NCI-H2171 (cell line): Measurements from ENCODE around the gene FIZ1.

Experiments used
- DNase-seq: peaks from one replicate; lab custom pipeline; 2025; lab: John Stamatoyannopoulos, UW

The FIZ1 gene

DNA sequence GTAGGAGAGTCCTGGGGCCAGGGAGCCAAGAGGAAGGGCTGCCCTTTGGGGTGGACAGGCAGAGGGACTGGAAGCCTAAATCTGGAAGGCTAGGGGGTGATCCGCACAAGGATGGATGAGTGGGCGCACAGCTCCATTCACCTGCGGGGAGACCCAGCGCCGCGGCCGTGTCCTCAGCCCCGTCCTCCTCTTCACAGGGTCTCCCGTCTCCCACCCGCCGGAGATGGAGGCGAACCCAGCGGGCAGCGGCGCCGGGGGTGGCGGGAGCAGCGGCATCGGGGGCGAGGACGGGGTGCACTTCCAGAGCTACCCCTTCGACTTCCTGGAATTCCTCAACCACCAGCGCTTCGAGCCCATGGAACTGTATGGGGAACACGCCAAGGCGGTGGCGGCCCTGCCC is 14.1 kb upstream of the FIZ1 start:
- DNase-seq: no peak

DNA sequence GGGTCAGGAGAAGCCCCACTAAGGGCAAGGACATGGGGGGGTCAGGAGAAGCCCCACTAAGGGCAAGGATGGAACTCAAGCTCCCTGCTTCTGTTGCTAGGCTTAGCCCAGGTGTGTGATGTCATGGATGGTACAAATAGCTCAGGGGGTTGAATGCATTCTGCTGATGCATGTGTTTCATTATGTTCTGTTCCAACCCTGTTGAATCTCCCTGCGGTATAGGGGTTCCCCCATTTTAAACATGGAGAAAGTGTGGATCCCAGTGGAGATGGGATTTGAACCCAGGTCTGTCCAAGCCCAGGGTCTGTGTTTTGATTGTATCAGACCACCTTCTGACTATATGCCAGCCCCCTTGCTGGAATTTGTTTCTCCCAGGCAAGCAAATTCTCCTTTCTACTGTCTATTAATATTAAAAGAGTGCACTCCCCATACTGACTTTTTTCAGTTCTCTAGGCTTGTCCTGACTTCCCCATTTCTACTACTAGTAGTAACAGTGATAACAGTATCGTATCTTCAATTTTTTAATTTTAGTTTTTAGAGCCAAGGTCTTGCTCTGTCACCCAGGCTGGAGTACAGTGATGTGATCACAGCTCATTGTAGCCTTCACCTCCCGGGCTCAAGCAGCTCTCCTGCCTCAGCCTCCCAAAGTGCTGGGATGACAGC is 12.8 kb upstream of the FIZ1 start:
- no peak for DNase-seq

DNA sequence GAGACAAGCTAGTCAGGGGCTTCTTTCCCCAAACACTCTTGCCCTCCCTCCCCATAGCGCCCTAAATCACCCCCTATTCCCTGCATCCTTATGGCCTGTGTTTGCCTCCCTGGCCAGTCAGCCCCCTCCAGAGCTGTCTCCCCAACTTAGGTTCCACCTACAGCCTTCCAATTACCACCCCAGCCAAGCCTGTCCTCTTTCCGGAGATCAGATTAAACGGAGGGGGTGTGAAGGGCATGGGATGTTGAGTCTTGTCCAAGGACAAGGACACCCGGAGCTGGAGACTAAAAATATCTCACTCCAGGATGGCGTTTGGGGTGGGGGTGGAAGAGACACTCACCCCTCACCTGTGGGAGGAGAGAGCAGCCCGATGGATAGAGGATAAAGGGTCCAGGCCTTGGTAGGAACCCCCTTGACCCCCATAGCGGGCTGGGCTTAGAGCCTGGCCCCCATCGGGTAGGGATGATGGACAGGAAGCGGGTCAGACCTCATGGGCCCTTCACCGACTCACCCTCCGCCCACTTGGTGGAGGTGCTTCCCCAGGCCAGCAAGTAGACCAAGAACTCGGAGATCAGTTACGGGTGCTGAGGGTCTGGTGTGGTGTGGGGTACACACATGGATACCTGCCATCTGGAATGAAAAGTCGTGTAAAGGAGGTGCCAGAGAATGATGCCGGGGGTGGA is 12.1 kb upstream of the FIZ1 start:
- no peak for DNase-seq

DNA sequence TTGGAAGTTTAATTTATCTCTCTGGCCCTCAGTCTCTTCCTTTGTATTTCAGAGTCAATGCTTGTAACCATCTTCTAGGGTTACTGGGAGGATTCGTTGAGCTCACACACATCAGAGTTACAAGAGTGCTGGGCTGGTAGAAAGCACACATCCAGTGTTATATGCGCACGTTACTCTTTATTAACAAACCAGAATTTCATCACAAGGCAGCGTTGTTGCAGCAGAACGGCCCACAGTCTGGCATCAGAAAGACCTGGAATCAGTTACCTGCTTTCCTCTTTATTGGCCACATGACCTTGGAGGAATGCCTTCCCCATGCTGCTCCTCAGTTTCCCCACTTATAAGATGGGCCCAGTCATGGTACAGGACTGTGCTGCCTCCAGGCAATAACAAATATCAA is 10.0 kb upstream of the FIZ1 start:
- no peak for DNase-seq

DNA sequence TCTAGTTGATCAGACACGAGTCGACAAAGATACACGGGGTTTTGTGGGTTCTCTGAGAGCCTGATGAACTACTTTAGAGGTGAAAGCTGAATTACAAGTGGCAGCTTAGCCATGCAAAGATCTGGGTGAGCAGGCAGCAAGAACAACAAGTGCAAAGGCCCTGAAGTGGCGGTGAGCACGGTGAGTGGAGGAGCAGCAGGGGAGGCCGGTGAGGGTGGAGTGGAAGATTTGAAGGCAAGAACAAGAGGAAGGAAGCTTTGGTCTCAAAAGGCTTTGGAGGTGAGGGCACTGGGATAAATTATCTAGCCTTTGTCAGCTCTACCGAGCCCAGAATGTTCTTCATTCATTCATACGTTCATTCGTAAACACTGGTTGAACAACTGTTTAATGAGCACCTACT is 7.5 kb upstream of the FIZ1 start:
- no peak for DNase-seq

DNA sequence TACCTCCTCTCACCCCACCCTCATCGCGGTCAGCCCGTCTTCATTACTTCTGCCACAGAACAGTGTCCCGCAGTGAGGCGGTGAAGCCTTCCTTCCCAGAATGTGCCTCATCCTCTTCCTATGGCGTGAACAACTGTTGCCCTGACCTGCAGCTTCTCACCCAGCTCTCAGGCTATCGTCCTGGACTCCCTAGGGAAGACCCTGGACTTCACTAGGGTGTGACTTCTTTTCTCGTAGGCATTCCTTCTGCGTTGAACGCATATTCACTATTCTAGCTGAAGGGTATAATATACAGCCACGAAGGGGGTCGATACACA is 7.1 kb upstream of the FIZ1 start:
- no peak for DNase-seq

DNA sequence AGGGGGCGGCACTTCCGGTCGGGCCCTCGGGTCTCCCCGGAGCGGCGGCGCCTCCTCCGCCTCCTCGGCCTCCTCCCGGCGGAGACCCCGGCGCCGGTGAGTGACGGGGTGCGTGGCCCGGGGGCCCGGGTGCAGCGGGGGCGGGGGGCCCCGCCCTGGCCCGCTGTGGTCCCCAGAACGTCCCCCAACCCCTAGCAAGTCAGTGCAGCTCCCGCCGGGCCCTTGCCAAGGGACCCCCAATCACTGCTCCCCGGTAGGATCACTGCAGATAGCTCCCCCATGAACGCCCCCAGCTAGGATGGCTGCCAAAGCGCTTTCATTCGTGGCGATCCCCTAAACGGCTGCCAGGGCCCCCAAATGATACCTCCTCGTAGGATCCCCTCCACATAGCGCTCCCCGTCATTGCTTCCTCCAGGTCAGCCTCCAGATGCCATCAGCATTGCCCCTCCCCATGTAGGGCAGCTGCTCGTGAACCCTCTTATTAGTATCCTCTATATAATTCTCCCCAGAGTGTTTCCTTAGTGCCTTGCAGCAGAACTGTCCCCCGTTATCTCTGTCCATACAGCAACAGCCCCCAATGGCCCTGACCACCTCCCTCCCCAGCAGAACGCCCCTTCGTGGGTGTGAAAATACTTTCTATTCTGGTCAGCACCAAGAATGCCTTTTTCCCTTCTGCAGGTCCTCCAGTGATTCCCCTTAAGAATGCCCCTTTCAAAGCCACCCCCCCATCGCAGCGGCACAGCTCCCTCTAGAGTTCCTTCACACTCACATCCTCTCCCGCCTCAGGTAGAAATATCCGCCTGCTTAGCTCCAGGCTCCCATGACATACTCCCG is 6.5 kb upstream of the FIZ1 start, which contains the start of gene ZNF865:
Gene ZNF865, plus strand, starts transcription at position 11 of the 834 bp plus-strand sequence. CDS start 7,972 bp downstream, outside the sequence.
- DNase-seq: peak; percentile 56

DNA sequence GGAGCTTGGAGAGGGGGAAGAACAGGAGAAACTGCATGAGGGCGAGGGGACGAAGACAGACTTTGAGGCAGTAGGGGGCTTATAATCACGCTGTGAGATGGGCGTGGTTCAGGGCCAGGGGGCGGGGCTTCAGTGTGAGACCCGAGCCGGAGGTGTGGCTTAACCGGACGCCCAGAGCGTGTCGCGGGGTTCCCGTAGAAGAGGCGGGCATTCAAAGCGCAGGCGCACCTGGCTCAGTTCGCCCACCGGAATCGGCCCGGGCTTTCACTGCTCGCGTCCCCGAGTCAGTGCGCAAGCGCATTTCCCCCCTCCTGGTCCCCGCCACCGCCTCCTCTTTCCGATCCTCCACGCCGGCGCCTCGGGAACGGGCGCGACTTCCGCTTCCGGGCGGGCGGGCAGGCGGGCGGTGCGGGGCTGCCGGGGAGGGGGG is 5.9 kb upstream of the FIZ1 start:
- peak; percentile 98 for DNase-seq

DNA sequence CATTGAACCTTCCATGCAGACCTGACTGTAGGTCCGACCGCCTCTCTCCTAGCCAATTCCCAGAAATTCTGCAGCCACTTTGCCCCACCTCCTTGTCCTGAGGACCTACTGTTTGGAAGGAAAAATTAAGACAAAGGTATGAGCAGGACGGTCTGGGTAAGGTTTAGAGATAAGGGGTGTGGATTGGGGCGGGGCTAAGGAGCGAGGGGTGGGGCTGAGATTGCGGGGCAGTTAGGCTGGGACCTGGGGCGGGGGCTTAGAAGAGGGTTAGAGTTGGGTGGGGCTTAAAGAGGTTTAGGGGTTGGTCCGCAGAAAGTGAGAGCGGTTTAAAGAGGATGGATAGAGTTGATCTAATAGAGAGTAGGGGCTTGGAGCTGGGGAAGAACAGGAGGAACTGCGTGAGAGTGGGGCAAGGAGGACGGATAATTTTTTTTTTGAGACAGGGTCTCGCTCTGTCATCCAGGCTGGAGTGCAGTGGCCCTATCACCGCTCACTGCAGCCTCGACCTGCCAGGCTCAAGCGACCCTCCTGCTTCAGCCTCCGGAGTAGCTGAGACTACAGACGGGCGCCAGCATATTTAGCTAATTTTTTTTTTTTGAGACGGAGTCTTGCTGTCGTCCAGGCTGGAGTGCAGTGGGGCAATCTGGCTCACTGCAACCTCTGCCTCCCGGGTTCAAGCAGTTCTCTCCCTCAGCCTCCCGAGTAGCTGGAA is 4.4 kb upstream of the FIZ1 start:
- no peak for DNase-seq

DNA sequence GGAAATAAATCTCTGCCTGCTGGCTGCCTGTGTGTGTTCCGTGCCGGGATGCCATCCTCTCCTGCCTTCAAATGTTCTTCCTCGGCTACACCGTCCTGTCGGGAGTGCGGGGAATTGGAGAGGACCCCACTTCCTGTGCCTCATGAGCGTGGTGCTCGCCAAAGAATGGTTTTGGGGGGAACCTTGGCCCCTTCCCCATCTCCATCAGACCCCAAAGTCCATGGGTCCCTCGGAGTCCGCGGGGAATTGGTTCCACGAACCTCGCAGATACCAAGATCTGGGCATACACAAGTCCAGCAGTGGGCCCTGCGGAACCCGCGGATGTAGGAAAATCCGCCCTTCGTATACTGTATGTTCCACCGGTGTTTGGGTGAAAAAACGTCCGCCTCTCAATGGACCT is 3.8 kb upstream of the FIZ1 start:
- no peak for DNase-seq

DNA sequence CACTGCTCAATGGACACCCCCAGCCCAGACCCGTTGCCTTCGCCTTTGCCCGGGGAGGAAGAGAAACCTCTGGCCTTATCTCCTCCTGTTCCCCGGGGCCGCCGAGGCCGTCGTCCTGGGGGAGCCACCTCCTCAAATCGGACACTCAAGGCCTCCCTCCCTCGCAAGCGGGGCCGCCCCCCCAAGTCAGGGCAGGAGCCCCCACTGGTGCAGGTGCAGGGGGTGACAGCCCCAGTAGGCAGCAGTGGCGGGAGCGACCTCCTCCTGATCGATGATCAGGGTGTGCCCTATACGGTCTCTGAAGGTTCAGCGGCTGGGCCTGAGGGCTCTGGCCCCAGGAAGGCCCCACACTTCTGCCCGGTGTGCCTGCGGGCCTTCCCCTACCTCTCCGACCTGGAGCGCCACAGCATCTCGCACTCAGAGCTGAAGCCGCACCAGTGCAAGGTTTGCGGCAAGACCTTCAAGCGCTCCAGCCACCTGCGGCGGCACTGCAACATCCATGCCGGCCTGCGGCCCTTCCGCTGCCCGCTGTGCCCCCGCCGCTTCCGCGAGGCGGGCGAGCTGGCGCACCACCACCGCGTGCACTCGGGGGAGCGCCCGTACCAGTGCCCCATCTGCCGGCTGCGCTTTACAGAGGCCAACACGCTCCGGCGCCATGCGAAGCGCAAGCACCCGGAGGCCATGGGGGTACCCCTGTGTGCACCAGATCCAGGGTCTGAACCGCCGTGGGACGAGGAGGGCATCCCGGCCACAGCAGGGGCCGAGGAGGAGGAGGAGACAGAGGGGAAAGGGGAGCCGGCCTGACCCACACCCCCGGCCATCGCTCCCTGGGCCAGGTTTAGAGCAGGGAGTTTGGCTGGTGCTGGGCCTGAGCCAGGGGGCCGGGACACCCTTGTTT is 3.0 kb upstream of the FIZ1 start:
- no peak for DNase-seq

DNA sequence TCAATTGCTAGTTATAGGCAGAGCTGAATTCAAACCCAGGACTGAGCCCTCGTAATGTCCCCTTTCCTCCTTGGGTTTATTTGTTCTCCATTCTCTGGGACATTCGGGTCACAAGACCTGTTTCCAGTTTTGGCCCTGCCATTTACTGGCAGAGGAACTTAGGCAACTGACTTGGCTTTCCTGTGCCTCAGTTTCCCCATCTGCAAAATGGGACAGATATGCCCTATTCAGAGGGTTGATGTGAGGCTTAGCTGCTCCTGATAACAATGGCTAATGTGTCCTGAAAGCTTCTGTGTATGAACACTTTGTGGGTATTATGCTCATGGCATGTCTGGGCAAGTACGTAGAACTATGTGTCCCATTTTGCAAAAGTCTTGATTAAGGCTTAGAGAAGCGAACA is 1.8 kb upstream of the FIZ1 start:
- DNase-seq: no peak

DNA sequence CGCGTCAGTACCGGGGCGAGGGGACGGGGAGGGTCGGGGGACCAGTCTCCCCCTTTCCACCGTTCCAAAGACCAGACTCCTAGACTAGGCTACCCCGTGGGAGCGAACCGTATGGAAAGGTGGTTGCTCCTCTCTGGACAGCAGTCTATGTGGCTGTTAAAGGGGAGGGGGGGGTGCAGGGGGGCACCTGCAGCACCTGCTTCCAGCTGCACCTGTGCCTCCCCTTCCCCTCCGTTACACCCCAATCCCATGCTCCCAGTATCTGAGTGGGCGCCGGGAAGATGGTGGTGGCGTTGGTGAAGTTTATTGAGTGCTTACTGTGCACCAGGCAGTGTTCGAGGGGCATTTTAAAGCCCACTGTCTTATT is 1.3 kb upstream of the FIZ1 start:
- no peak for DNase-seq

DNA sequence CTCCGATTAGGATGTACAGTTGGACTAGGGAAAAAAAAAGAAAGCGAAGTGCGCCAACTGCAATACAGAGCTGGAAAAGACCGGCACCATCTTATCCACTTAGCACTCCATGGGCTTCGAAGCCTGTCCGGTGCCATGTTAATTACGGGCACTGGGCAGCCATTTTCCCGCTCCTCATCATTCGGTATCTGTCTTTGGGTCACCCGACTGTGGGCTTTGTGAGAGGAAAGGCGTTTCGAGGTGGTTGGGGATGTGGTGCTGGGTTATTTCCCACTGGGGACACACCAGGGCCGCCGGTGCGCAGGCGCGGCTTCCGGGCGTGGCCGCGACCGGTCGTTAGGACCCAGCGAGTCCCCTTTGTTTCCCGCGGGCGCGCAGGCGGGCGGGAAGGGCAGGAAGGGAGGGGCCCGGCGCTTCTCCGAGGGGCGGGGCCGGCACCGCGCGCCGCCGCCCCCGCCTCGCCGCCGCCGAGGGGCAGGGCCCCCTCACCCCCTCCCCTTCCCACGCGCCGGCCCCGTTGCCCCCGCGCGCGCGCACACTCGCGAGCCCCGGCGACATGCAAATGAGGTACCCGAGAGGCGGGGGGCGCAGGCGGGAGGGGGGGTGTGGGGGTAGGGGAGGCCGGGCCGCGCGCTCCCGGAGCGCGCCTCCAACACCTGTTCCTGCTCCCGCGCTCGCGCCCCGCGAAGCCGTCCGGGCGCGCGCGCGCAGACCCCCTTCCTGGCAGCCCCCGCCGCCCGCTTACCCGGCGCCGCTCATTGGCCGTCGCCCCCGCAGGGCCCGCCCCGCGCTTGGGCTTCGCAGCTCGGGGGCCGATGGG is 735 bp upstream of the FIZ1 start, which contains the start of gene ZNF524:
Gene ZNF524, plus strand, starts transcription at position 447 of the 820 bp plus-strand sequence. CDS start 1,825 bp downstream, outside the sequence.
- peak; percentile 91 for DNase-seq

DNA sequence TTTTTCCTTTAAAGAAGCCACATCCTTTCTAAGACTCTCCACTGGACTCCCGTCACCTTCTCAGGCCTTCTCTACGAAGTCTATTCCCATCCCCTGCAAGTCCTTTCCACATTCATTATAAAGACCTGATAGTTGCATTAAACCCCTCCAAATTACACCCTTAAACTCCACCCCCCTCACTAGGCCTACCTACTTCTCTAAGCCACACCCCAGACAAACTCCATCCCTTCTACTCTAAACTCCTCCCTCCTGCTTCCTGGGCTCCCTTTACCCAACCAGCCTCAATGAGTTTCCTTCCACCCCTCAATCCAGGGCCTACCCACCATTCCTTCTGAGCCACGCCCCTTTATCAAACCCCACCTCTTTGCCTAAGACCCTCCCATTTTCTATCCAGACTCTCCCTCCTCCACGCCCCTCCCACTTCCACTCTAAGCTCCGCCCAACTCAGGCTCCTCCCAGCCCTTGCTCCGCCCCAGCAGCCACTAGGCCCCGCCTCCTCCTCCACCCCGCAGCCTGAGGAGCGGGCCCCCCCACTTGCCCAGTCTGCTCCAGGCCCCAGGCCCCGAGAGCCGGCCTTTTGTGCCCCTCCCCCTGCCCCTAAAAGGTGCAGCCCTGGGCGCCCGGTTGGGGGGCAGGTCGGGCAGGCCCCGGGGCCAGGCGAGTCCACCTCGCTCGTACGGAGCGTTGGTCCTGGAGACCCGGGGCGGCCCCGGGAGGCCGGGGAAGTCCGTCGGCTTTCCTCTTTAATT is 424 bp downstream of the FIZ1 start:
- peak; percentile 81 for DNase-seq

DNA sequence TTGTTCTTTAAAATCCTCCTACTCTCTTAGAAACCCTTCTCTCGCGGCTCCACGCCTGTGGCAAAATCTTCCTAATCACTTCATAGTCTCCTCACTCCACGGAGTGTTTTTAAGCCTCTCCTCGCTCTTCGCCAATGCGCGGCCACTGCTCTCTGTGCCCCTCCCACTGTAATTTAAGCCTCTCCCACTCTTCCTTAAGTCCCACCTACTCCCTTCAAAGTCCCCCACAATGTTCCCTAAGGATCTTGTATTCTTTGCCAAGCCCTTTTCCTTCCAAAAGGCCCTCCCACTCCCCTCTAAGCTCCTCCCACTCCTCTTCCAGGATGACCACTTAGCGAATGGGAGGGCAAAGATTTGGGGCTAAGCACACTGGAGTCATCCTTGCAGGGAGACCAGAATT is 1.3 kb downstream of the FIZ1 start:
- no peak for DNase-seq

DNA sequence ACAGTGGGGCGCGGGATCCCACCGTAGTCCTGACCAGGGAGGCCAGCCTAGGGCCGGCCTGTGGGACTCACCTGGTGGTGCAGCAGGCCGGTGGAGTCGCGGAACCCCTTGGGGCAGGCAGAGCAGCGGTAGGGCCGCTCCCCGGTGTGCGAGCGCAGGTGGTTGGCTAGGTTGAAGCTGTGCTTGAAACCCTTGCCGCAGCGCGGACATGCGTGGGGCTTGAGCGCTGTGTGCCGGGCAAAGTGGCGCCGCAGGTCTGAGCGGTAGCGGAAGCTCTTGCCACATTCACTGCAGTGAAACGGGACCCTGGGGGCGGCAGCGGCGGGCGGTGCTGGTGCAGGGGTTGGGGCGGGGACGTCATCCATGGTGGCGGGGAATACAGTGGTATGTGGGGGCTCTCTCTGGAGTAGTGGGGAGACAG is 1.8 kb downstream of the FIZ1 start:
- no peak for DNase-seq

DNA sequence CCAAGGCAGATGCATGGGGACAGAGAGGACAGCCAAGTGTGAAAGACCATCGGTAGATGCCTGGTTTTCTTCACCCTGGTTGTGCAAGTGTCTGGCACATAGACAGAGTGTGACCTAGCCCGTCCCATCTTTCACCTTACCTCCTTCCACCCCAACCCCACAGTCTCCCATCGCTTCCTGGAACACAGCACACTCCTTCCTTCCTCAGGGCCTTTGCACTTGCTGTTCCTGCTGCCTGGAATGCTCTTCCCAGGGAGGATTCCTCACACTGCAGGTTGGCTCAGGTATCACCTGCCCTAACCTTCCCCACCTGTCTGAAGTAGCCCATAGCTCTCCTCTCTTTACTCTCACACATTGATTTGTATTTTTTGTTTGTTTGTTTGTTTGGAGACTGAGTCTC is 3.0 kb downstream of the FIZ1 start:
- no peak for DNase-seq

DNA sequence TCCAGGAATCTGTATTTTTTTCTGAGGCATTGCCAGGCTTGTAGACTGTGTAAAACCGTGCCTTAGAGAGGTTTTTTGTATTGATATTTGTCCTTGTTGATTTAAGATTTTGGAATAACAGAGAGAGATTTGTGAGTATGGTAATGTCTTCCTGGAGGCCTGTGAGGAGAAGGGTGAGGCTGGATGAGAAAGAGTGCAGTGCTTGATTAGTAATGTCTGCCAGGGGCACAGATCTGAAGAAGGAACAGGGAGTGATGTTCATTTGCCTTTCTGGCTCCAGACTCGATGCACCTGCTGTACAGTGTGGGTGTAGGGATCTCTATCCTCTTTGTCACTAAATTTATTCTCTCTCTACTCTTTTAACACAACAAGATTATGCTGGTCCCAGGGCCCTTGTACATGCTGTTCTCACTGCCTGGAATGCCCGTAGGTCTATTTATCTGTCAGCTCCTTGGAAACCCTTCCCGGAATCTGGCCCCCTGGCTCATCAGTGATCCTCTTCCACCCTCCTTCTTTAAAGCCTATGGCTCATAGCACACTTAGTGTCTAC is 4.2 kb downstream of the FIZ1 start:
- no peak for DNase-seq
